Skin epidermis (tissue), 12 donors: ENCODE measurements around the gene GPR162.

Experiments used
- H3K27ac ChIP-seq, 21 experiments: fragments of 200-600 bp; sonication (generic) in 11 of 21; one replicate each; pipeline ENCODE4 v1.5.0; 2020; ENCODE audit warnings: mild to moderate bottlenecking in 3 of 21, inconsistent platforms in 2 of 21, moderate library complexity in 2 of 21
- H3K4me3 ChIP-seq, 7 experiments: fragments of 200-600 bp; sonication (generic) in 2 of 7; one replicate each; pipeline ENCODE4 v1.5.0; 2020; ENCODE audit warnings: inconsistent platforms in 2 of 7, mild to moderate bottlenecking in 2 of 7, moderate library complexity in 1 of 7

GPR162 gene

GRCh38 chr12:6784296-6784695 is 37.3 kb upstream of the GPR162 start:
- Histone ChIP-seq H3K4me3 (no peak overlapping the region), H3K27ac (peak overlapping the region in 2 of 21 experiments; percentile 14 to 30)

DNA sequence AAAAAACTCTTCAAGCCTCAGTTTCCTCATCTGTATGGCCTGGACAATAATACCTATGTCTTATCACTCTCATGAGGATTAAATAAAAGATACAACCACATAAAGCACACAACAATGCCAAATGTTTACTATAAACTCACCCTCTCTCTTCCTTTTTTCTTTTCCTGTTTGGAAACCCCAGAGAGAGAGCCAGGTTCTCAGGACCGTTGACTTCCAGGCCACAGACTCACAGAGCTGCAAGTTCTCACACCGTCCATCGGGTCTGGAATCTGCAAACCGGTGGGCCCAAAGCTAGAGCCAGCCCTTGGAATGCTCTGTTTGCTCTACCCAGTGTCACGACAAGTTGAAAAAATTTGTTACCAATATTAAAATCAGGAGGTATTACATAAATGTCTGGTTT is 36.9 kb upstream of the GPR162 start:
- H3K4me3 ChIP-seq, result no peak overlapping the region
- peak overlapping the region in 2 of 21 experiments; percentile 30 to 51 for H3K27ac ChIP-seq

DNA sequence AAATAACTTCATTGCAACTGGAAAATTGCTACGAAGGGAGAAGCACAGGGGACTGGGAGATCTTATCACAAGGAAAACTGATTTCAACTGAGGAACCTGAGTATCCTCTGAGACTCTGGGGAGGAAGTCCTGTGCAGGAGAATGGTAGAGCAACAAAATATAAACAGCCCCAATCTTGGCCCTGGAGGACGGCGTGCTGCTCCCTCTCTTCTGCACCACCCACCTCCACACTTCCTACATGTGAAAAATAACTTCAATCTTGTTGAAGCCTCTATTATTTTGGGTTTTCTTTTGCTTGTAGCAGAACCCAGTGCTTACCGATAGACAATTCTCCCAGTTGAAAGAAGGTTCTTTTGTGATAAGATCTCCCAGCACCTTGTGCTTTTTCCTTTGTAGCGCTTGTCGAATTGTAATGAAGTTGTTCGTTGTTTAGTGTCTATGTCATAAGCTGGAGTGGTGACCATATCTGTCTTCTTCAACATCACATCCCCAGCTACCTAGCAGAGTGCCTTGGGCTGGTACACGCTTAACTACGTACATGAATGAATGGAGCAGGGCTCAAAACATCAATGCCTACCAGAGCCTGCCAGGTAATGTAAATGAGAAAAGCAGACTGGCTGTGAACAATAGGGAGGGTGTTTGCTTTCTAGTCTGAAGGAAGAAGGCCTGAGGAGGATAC is 35.1 kb upstream of the GPR162 start:
- peak overlapping the region in 5 of 21 experiments; percentile 7 to 72 (median 58) for H3K27ac ChIP-seq
- H3K4me3 ChIP-seq, result no peak overlapping the region

DNA sequence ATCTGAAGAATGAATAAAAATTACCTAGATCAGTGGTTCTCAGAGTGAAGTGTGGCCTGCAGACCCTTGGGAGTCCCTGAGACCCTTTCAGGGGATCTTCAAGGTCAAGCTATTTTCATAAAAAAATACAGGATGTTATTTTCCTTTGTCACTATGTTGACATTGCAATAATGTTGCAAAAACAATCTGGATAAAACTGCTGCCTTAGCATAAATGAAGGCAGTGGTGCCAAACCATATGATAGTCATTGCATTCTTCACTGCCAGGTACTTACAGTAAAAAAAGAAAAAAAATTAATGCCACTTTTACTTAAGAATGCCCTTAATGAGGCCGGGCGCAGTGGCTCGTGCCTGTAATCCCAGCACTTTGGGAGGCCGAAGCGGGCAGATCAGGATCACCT is 34.3 kb upstream of the GPR162 start:
- H3K4me3 ChIP-seq, result no peak overlapping the region
- peak overlapping the region in 4 of 21 experiments; percentile 53 to 72 (median 58) for H3K27ac ChIP-seq

DNA sequence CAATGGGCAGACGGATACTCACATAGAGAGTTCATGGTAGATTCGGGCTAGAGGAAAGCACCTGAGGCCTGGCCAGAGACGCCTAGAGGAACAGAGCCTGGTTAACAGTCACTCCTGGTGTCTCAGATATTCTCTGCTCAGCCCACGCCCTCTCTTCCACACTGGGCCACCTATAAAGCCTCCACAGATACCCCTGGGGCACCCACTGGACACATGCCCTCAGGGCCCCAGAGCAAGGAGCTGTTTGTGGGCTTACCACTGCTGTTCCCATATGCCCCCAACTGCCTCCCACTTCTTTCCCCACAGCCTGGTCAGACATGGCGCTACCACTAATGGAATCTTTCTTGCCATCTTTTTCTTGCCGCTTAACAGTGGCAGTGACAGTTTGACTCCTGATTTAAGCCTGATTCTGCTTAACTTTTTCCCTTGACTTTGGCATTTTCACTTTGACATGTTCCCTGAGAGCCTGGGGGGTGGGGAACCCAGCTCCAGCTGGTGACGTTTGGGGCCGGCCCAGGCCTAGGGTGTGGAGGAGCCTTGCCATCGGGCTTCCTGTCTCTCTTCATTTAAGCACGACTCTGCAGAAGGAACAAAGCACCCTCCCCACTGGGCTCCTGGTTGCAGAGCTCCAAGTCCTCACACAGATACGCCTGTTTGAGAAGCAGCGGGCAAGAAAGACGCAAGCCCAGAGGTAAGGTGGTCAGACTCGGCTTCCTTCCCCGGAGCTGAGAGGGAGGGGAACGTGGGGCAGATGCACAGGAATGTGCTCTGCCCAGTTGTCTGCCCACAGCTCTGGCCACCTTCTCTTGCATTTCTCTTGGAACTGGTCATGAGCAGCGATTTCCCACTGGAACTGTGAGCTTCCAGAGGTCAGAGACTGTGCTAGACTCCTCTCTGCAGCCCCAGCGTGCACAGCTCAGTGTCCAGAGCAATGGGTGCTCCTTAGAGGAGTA is 32.4 kb upstream of the GPR162 start, which contains the start of gene CD4:
TSS of gene CD4 (plus strand) at position 557 of the 953 bp plus-strand sequence. CDS start 10,611 bp downstream, outside the sequence.
- H3K27ac ChIP-seq, result peak within 1 kb of the TSS in 20 of 21 experiments; percentile 18 to 93 (median 72)
- H3K4me3 ChIP-seq, result peak within 1 kb of the TSS; percentile 28 to 48 (median 36)

- H3K4me3 ChIP-seq, result peak overlapping the region; percentile 19 to 48 (median 34)
- peak overlapping the region in 16 of 21 experiments; percentile 3 to 93 (median 74) for H3K27ac ChIP-seq
These were observed 31.0 kb upstream of the GPR162 start for GRCh38 chr12:6790496-6791150.

- H3K27ac ChIP-seq, result peak overlapping the region in 20 of 21 experiments; percentile 7 to 93 (median 56)
- H3K4me3 ChIP-seq, result peak overlapping the region; percentile 1 to 48 (median 34)
These were observed 29.6 kb upstream of the GPR162 start for GRCh38 chr12:6791931-6792520.

- H3K4me3 ChIP-seq, result peak overlapping the region; percentile 1 to 48 (median 34)
- peak overlapping the region in 20 of 21 experiments; percentile 7 to 93 (median 56) for H3K27ac ChIP-seq
These were observed 29.0 kb upstream of the GPR162 start for GRCh38 chr12:6792522-6793201.

DNA sequence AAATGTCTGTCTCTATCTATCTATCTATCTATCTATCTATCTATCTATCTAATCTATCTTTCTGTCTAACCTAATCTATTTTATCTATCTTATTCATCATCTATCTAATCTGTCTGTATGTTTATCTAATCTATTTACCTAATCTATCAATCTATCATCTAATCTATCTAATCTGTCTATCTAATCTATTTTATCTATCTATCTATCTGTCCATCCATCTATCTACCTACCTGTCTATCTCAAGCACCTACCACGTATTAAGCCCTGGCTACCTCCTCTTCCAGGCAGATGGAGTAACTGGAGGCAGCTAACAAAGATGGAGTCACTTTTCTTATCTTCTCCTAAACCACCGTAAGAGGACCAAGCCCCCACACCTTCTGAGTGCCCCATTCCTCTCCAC is 26.5 kb upstream of the GPR162 start:
- H3K27ac ChIP-seq, result no peak overlapping the region
- no peak overlapping the region for H3K4me3 ChIP-seq

DNA sequence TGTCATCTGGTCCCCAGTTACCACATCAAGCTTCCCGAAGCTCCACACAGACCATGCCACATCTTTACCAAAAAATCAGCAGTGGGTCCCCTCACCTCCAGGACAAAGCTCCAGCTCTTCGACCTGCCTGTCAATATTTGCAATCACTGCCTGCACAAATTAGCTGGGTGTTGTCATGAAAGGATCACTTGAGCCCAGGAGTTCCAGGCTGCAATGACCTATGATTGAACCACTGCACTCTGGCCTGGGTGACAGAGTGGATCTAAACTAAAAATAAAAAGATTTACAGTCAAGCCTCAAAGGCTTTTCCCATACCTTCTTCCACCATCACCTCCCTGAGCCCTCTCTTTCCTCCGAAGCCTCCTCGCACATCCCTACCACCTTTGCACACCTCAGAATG is 25.0 kb upstream of the GPR162 start:
- H3K4me3 ChIP-seq, result no peak overlapping the region
- no peak overlapping the region for H3K27ac ChIP-seq

DNA sequence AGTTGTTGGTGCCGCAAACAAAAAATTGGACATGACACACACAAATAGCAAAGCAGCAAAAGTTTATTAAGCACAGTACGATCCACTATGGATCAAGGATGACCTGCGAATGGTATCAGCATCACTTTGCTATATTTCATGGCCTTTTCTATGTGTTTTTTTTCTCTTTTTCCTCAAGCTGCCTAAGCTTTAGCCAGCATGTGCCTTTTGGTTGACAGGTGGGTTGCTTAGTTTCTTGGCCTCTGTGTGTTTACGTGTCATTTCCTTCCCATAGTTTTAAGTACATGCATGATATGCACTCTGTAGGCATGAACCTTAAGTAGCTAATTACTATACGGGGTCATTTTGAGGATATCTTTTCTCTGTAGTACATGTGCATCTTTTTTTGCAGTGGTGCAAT is 22.5 kb upstream of the GPR162 start:
- Histone ChIP-seq H3K4me3 (no peak overlapping the region), H3K27ac (no peak overlapping the region)

- Histone ChIP-seq H3K4me3 (no peak overlapping the region), H3K27ac (no peak overlapping the region)
These were observed 14.5 kb upstream of the GPR162 start for GRCh38 chr12:6807170-6807569.

DNA sequence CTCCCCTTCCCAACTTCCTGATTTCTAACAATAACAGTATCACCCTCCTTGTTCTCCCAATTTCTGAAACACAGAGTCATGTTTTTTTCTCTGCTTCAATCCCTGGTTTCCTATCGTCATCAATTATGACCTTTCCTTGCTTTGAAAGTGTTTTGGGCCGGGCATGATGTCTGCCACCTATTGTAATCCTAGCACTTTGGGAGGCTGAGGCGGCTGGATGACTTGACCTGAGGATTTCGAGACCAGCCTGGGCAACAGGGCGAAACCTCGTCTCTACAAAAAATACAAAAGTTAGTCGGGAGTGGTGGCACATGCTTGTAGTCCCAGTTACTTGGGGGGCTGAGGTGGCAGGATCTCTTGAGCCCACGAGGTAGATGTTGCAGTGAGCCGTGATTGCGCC is 12.6 kb upstream of the GPR162 start:
- Histone ChIP-seq H3K4me3 (no peak overlapping the region), H3K27ac (no peak overlapping the region)

DNA sequence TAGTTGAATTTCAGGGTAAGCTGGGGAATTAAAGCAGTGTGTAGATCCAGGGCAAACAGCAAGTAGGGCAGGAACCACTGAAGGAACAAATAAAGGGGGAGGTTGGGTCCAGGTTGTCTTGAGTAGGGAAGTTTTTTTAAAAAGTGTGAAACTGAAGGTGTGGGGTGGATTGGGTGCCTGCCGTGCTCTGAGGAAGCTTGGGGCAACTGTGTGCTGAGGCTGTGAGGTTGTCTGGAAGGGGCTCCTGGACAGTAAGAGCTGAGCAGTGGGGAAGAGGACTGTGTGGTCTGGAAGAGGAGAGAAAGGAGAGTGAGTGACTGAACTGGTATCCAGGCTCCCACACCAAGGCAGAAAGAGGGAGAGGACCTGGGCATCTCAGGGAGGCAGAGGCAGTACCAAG is 10.9 kb upstream of the GPR162 start:
- Histone ChIP-seq H3K27ac (no peak overlapping the region), H3K4me3 (no peak overlapping the region)

GRCh38 chr12:6813363-6813762 is 8.3 kb upstream of the GPR162 start:
- H3K27ac ChIP-seq, result no peak overlapping the region
- H3K4me3 ChIP-seq, result no peak overlapping the region

GRCh38 chr12:6816598-6816997 is 5.0 kb upstream of the GPR162 start:
- H3K27ac ChIP-seq, result no peak overlapping the region
- H3K4me3 ChIP-seq, result no peak overlapping the region

- no peak overlapping the region for H3K27ac ChIP-seq
- no peak overlapping the region for H3K4me3 ChIP-seq
These were observed 4.5 kb upstream of the GPR162 start for GRCh38 chr12:6817098-6817497.

DNA sequence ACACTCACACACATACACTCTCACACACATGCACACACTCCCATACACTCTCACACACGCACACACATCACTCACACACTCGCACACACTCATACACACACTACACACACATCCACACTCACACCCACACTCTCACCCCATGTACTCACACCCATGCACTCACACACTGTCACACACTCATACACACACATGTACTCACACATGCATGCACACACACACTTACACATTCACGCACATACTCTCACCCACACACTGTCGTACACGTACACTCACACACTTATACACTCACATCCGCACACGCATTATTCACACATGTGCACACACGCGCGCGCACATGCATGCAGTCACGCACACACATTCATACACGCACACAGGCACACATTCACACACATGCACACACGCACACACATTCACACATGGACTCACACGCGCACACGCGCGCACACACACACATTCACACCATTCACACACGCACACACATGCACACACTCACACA is 3.9 kb upstream of the GPR162 start:
- Histone ChIP-seq H3K4me3 (no peak overlapping the region), H3K27ac (no peak overlapping the region)

- Histone ChIP-seq H3K27ac (no peak overlapping the region), H3K4me3 (no peak overlapping the region)
These were observed 3.4 kb upstream of the GPR162 start for GRCh38 chr12:6818222-6818621.
